HG02763 (cell line): ENCODE data around the gene KANK3.

Experiments
- ATAC-seq: cut with Tn5 transposase; IDR thresholded peaks from one replicate; pipeline ENCODE4 v1.9.1; 2021; ENCODE audit warnings: mild to moderate bottlenecking, moderate library complexity; ENCODE audit not compliant: unreplicated experiment

Gene KANK3

GRCh38 chr19:8340341-8341096 is 2.5 kb downstream of the KANK3 start:
- no peak for ATAC-seq

DNA sequence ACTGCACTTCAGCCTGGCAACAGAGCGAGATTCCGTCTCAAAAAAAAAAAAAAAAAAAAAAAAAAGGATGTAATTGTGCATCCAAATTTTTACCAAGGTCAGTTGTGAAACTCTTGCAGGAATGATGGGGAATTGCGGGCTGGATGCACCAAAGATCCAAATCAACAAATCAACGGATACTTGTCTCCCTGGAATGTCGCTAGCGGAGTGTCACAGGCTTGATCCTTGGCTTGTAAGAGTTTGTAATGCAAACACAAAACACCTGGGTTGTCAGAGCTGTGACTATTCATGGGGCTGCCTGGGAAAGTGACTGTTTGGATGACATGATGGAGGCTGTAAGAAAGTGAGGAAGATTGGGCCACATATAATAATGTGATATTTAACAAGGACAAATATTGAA is 4.2 kb downstream of the KANK3 start:
- no peak for ATAC-seq

- ATAC-seq, result no peak
Observed at GRCh38 chr19:8337728-8338127, 5.3 kb downstream of the KANK3 start.

DNA sequence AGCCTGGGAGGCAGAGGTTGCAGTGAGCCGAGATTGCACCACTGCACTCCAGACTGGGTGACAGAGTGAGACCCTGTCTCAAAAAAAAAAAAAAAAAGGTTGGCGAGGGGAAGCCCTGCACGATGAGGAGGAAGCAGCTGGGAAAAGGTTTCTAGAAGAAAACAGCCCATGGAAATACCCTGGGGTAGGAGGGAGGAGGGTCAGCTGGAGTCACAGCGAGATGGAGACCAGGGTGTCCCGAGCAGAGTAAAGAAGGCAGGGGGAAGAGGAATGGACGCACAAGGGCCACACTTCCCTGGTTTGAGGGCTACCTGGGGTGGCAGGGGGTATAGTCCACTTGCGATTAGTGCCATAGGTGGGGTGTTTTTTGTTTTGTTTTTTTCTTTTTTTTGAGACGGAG is 6.4 kb downstream of the KANK3 start:
- no peak for ATAC-seq

DNA sequence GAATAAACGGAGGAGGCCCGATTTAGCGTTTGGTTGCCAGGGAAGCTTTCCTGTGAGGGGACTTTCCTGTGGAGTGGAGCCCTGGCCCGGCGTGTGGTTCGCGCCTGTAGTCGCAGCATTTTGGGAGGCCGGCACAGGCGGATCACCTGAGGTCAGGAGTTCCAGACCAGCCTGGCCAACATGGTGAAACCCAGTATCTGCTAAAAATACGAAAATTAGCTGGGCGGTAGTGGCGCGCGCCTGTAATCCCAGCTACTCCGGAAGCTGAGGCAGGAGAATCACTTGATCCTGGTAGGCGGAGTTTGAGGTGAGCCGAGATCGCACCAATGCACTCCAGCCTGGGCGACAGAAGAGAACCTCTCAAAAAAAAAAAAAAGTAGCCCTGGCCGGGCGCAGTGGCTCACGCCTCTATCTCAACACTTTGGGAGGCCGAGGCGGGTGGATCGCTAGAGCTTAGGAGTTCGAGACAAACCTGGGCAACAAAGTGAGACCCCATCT is 6.9 kb downstream of the KANK3 start:
- no peak for ATAC-seq

- ATAC-seq, result no peak
Observed at GRCh38 chr19:8335343-8336071, 7.6 kb downstream of the KANK3 start.

DNA sequence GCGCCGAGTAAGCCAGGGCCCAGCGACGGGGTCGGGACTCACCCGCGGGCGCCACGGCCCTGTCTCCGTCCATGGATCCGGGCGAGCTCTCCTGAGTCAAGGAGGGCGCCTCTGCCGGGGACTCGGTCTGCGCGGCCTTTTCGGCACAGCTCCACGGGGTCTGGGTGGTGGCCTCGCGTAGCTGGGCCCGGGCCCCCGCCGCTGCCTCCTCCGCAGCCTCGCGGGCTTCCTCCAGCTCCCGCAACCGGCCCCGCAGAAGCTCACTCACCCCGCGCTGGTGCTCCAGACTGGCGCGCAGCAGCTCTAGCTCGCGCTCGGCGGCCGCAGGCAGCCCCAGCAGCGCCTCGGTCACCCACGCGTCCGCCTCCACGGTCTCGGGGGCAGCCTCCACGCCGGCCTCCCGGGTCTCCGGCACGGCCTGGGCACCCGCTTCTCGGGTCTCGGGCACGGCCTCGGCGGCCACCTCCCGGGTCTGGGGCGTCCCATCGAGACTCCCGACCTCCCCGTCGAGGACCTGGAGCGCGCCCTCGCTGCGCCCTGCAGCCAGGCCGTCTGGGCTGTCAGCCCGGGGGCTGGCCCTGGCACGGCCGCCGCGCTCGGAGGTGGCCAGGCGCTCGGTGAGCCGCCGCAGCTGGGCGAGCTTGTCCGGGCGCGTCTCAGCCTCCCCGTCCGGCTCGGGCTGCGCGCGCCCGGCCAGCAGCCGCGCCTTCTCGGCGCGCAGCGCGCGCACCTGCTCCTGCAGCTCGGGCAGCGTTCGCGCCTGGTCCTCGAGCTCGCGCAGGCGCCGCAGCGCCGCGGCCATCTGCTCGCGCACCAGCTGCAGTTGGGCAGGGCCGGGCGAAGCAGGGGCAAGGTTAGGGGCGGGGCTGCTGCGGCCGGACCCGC is 8.4 kb downstream of the KANK3 start:
- ATAC-seq, result no peak

DNA sequence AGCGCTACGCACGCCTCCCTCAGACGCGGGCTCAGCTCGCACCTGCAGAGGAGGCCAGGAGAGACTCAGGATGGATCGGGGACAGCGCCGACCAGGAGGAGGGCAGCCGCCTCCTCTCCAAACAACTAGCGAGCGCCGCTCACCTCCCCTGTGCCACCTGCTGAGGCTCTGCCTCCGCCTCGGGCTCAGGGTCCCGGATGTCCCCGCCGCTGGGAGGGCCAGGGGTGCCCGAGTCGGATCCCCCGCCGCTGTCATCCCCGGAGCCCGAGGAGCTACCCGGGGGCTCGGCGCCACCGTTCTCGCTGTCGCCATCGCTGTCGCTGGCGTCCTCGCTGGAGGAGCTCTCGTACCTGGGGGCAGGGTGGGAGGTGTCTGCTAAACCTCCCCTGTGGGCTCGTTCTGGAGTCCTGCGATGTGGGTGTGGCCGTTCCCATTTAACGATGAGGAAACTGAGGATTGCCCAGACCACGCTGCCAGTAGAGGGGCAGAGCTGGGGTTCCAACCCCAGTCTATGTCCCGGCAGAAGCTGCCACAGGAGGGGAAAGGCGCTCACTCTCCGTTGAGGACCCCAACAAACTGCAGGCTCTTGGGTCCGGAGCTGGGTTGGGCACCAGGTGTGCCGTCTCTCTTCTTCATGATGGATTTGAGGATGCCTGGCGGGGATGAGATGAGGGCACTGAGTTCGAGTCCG is 9.2 kb downstream of the KANK3 start:
- ATAC-seq, result no peak

- ATAC-seq, result no peak
Observed at GRCh38 chr19:8332976-8333766, 9.9 kb downstream of the KANK3 start.

- ATAC-seq, result no peak
Observed at GRCh38 chr19:8331263-8331845, 11.7 kb downstream of the KANK3 start.

DNA sequence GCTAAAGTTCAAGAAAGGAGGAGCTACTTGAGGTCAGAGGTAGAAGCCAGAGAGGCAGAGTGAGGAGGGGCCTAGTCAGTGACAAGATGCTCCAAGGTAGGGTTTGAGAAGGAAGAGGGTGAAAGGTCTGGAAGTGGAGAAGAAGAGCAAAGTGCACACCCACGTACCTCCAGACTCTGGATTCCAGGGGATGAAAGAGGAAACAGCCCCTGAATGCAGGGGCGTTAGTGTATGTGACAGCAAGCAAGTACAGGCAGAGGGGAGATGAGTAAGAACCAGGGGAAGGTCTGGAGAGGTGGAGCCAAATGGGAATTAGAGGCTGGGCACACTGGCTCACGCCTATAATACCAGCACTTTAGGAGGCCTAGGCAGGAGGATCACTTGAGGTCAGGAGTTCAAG is 13.1 kb downstream of the KANK3 start:
- no peak for ATAC-seq

- ATAC-seq, result no peak
Observed at GRCh38 chr19:8325454-8325853, 17.6 kb downstream of the KANK3 start.

DNA sequence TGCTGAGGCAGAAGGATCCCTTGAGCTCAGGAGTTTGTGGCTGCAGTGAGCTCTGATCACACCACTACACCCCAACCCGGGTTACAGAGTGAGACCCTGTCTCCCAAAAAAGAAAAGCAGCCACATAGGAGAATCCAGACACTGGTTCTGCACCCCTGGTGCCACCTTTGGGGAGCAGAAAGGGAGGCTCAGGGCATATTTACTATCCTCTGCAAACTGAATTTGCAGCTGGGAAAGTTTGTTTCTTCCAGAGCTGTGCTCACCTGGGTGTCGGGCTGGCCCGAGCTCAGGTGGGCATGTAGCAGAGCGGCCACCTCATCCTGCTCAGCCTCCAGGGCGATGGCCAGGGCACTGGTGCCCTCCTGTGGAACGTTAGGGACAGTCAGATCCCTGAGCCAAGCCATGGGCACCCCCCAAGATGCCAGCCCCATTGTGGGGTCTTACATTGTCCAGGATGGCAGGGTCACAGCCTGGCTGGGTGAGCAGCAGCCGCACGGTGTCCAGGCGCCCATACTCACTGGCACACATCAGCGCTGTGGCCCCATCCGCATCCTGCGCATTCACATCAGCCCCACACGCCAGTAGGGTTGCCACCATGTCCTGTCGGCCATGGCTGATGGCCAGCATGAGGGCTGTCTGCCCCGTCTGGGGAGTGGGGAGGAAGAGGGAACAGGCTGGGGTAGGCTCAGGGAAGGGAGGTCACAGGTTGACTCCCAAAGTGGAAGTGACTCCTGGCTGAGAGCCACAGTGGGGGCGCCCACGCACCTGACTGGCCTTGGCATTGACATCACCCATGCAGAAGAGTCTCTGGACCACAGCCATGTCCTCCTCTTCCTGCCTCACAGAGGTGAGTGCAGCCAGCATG is 18.6 kb downstream of the KANK3 start:
- ATAC-seq, result no peak

- no peak for ATAC-seq
Observed at GRCh38 chr19:8323781-8324185, 19.3 kb downstream of the KANK3 start.

- no peak for ATAC-seq
Observed at GRCh38 chr19:8322638-8322997, 20.4 kb downstream of the KANK3 start.

- no peak for ATAC-seq
Observed at GRCh38 chr19:8321986-8322637, 20.9 kb downstream of the KANK3 start.

- ATAC-seq, result peak; percentile 90
Observed at GRCh38 chr19:8321067-8321985, 21.7 kb downstream of the KANK3 start, which contains the start of the genes NDUFA7 and RPS28. TSS of gene NDUFA7 (minus strand) at chr19:8321375. CDS start at chr19:8321358, 17 bp downstream. TSS of gene RPS28 (plus strand) at chr19:8321496. CDS start at chr19:8321531, 35 bp downstream.
